Mammary epithelial cell (primary cell): ENCODE results near the gene KRT35.

Experiments
- EZH2 ChIP-seq: IDR thresholded peaks from 2 replicates; pipeline ENCODE4 v1.6.1; 2012; ENCODE audit warnings: low read length, inconsistent platforms, borderline replicate concordance
- TF ChIP-seq, protein P1 (sequence below), 2 donors: IDR thresholded peaks in 1 of 2; conservative IDR thresholded peaks in 1 of 2; 2 replicates each; pipeline ENCODE4 v1.5.1; 2011 to 2012; ENCODE audit warnings: inconsistent platforms in 2 of 2, low read length in 2 of 2, mild to moderate bottlenecking in 2 of 2, control low read depth in 1 of 2, low read depth in 1 of 2; ENCODE audit not compliant: insufficient read depth in 1 of 2; ENCODE audit errors: extremely low read depth in 1 of 2

DNA sequence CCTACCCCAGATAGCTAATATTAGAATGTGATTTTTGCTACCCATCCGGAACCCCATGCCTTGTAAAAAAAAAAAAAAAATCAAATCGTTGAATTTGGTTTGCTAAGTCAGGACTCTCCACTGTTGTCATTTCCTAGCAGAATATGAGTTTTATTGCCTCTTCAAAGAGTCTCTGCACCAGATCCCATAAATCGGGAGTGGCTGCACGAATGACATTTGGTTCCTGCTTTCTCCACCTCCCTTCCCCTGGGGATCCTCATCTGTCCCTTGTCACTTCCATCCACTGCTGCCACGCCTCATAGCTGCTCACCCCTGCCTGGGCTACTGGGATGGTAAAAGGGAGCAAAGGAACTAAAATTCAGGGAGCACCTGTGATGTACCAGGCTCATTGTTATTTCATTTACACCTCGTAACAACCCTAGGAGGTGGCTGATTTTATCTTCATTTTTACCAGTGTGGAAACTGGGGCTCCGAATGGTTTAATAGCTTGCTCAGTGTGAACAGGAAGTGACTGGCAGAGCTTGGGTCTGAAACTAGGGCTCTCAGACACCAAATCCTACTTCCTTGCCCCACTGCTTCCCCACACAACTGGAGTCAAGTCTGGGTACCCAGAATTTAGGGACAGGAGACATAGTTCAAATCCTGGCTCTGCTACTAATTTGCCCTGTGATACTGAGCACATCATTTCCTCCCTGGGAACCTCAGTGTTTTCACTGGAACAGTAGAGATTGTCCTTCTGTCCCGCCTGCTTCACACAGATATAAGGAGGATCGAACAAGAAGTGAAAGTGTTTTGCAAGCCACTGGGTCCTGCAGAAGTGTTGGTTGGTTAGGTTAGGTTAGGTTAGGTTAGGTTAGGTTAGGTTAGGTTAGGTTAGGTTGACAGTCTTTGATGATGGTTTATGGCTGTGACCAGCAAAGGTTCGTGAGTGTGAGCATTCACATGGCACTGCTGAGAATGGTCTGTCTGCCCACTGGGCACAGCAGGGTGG is 9.3 kb upstream of the KRT35 start:
- TF ChIP-seq, protein P1, sequence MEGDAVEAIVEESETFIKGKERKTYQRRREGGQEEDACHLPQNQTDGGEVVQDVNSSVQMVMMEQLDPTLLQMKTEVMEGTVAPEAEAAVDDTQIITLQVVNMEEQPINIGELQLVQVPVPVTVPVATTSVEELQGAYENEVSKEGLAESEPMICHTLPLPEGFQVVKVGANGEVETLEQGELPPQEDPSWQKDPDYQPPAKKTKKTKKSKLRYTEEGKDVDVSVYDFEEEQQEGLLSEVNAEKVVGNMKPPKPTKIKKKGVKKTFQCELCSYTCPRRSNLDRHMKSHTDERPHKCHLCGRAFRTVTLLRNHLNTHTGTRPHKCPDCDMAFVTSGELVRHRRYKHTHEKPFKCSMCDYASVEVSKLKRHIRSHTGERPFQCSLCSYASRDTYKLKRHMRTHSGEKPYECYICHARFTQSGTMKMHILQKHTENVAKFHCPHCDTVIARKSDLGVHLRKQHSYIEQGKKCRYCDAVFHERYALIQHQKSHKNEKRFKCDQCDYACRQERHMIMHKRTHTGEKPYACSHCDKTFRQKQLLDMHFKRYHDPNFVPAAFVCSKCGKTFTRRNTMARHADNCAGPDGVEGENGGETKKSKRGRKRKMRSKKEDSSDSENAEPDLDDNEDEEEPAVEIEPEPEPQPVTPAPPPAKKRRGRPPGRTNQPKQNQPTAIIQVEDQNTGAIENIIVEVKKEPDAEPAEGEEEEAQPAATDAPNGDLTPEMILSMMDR (conservative IDR thresholded peaks at IDR 0.05 in 1 of 2, IDR thresholded peaks at IDR 0.05 in 1 of 2; ENCODE audit: extremely low read depth in 1 of 2, insufficient read depth in 1 of 2, low read depth in 1 of 2, low read length in 2 of 2): no peak
- TF ChIP-seq EZH2: no peak
